Effector memory CD4-positive, alpha-beta T cell (primary cell): ENCODE results near the gene CCDC7.
"Not testable (repeated sequence)": the region's sequence is repeated elsewhere in the genome, so short reads cannot be mapped to it uniquely, and the experiment has no call there.

Experiments used
- DNase-seq, 3 donors: peaks; one replicate each; pipeline ENCODE4 v3.0.0-alpha.2; 2020
- H3K27ac ChIP-seq: 2 replicates; pipeline ENCODE4 v1.7.0; 2013; ENCODE audit warnings: mild to moderate bottlenecking, low read length, moderate library complexity; ENCODE audit not compliant: insufficient read depth, poor library complexity, severe bottlenecking
- H3K27me3 ChIP-seq: replicated peaks from 2 replicates; pipeline ENCODE4 v1.7.0; 2013; ENCODE audit warnings: mild to moderate bottlenecking, low read length; ENCODE audit not compliant: insufficient read depth, control insufficient read depth, poor library complexity, severe bottlenecking
- H3K36me3 ChIP-seq: 2 replicates; pipeline ENCODE4 v1.7.0; 2013; ENCODE audit warnings: mild to moderate bottlenecking, low read length, moderate library complexity; ENCODE audit not compliant: control insufficient read depth, insufficient read depth
- H3K4me1 ChIP-seq: 2 replicates; pipeline ENCODE4 v1.7.0; 2013; ENCODE audit warnings: low read length, mild to moderate bottlenecking; ENCODE audit not compliant: control insufficient read depth, insufficient read depth, poor library complexity, severe bottlenecking
- H3K4me3 ChIP-seq: 2 replicates; pipeline ENCODE4 v1.7.0; 2013; ENCODE audit warnings: low read length, low read depth, mild to moderate bottlenecking; ENCODE audit not compliant: insufficient read depth, poor library complexity, severe bottlenecking
- H3K9me3 ChIP-seq: 2 replicates; pipeline ENCODE4 v1.7.0; 2013; ENCODE audit warnings: mild to moderate bottlenecking, low read length, moderate library complexity; ENCODE audit not compliant: control insufficient read depth

The CCDC7 gene

GRCh38 chr10:32744321-32744720 lies 298.4 kb downstream of the CCDC7 start:
- Histone ChIP-seq H3K9me3 (no peaks in the 10 kb centered on the region), H3K36me3 (peaks cover 7% of the 10 kb centered on the region)
- no peak for DNase-seq

GRCh38 chr10:32746869-32747268 lies 300.9 kb downstream of the CCDC7 start:
- Histone ChIP-seq H3K4me1 (no peaks in the 10 kb centered on the region), H3K9me3 (no peaks in the 10 kb centered on the region), H3K27ac (no peak overlapping the region), H3K36me3 (peaks cover 7% of the 10 kb centered on the region), H3K4me3 (no peak overlapping the region), H3K27me3 (no peaks in the 10 kb centered on the region)
- DNase-seq: no peak

More at GRCh38 chr10:32744321-32744720, 298.4 kb downstream of the CCDC7 start:
- H3K27me3 ChIP-seq: no peaks in the 10 kb centered on the region
- no peaks in the 10 kb centered on the region for H3K4me1 ChIP-seq
- H3K27ac ChIP-seq: no peak overlapping the region
- H3K4me3 ChIP-seq: no peak overlapping the region

GRCh38 chr10:32751582-32751981 lies 305.6 kb downstream of the CCDC7 start:
- Histone ChIP-seq H3K4me1 (no peaks in the 10 kb centered on the region), H3K36me3 (peaks cover 4% of the 10 kb centered on the region), H3K4me3 (no peak overlapping the region), H3K27ac (no peak overlapping the region), H3K27me3 (no peaks in the 10 kb centered on the region), H3K9me3 (no peaks in the 10 kb centered on the region)
- no peak for DNase-seq

- not testable (repeated sequence) for H3K27ac ChIP-seq, H3K27me3 ChIP-seq, H3K36me3 ChIP-seq, DNase-seq, H3K4me3 ChIP-seq, H3K9me3 ChIP-seq, H3K4me1 ChIP-seq
Observed at GRCh38 chr10:32754900-32755299, 309.0 kb downstream of the CCDC7 start.

- no peaks in the 10 kb centered on the region for H3K27me3 ChIP-seq
- H3K27ac ChIP-seq: no peak overlapping the region
- DNase-seq: no peak
- no peak overlapping the region for H3K4me3 ChIP-seq
- H3K36me3 ChIP-seq: no peaks in the 10 kb centered on the region
- peaks cover 12% of the 10 kb centered on the region for H3K9me3 ChIP-seq
- H3K4me1 ChIP-seq: no peaks in the 10 kb centered on the region
Observed at GRCh38 chr10:32771217-32771616, 325.3 kb downstream of the CCDC7 start.

GRCh38 chr10:32773105-32773504 lies 327.2 kb downstream of the CCDC7 start:
- no peaks in the 10 kb centered on the region for H3K4me1 ChIP-seq
- H3K36me3 ChIP-seq: no peaks in the 10 kb centered on the region
- H3K4me3 ChIP-seq: no peak overlapping the region
- peaks cover 12% of the 10 kb centered on the region for H3K9me3 ChIP-seq
- H3K27me3 ChIP-seq: no peaks in the 10 kb centered on the region
- no peak for DNase-seq
- no peak overlapping the region for H3K27ac ChIP-seq

- Histone ChIP-seq H3K27ac (no peak overlapping the region), H3K9me3 (no peaks in the 10 kb centered on the region), H3K4me1 (no peaks in the 10 kb centered on the region), H3K4me3 (no peak overlapping the region), H3K27me3 (no peaks in the 10 kb centered on the region), H3K36me3 (no peaks in the 10 kb centered on the region)
- no peak for DNase-seq
Observed at GRCh38 chr10:32786968-32787367, 341.0 kb downstream of the CCDC7 start.

- no peak for DNase-seq
- H3K4me1 ChIP-seq: no peaks in the 10 kb centered on the region
- H3K9me3 ChIP-seq: no peaks in the 10 kb centered on the region
- no peak overlapping the region for H3K4me3 ChIP-seq
- no peak overlapping the region for H3K27ac ChIP-seq
- H3K36me3 ChIP-seq: no peaks in the 10 kb centered on the region
- H3K27me3 ChIP-seq: no peaks in the 10 kb centered on the region
Observed at GRCh38 chr10:32787690-32788284, 341.8 kb downstream of the CCDC7 start.

- DNase-seq: no peak
- H3K27ac ChIP-seq: no peak overlapping the region
- H3K27me3 ChIP-seq: no peaks in the 10 kb centered on the region
- H3K9me3 ChIP-seq: no peaks in the 10 kb centered on the region
- H3K4me1 ChIP-seq: no peaks in the 10 kb centered on the region
- no peak overlapping the region for H3K4me3 ChIP-seq
- no peaks in the 10 kb centered on the region for H3K36me3 ChIP-seq
Observed at GRCh38 chr10:32788359-32788758, 342.4 kb downstream of the CCDC7 start.

- DNase-seq: no peak
- Histone ChIP-seq H3K27me3 (no peaks in the 10 kb centered on the region), H3K27ac (no peak overlapping the region), H3K4me3 (no peak overlapping the region), H3K36me3 (no peaks in the 10 kb centered on the region), H3K9me3 (no peaks in the 10 kb centered on the region), H3K4me1 (no peaks in the 10 kb centered on the region)
Observed at GRCh38 chr10:32790483-32790882, 344.5 kb downstream of the CCDC7 start.
